Hematopoietic multipotent progenitor cell treated with erythropoietin and hydrocortisone succinate and interleukin-3 and kit ligand, for 4 days (in vitro differentiated cells): ENCODE measurements around the gene CYP26A1.

Experiments
- DNase-seq: peaks from one replicate; pipeline ENCODE4 v3.0.0-alpha.2; 2015

Gene CYP26A1

GRCh38 chr10:93064874-93065660 is 8.6 kb upstream of the CYP26A1 start:
- no peak for DNase-seq

GRCh38 chr10:93065675-93066543 is 7.8 kb upstream of the CYP26A1 start:
- peak; percentile 30 for DNase-seq

GRCh38 chr10:93066544-93066913 is 7.2 kb upstream of the CYP26A1 start:
- no peak for DNase-seq

GRCh38 chr10:93067443-93068365 is 6.0 kb upstream of the CYP26A1 start:
- DNase-seq = no peak

- DNase-seq = peak; percentile 60
Measured at GRCh38 chr10:93068411-93069244, 5.1 kb upstream of the CYP26A1 start.

GRCh38 chr10:93069245-93069561 is 4.5 kb upstream of the CYP26A1 start:
- DNase-seq = no peak

GRCh38 chr10:93070378-93071176 is 3.1 kb upstream of the CYP26A1 start:
- DNase-seq = no peak

GRCh38 chr10:93071177-93071472 is 2.6 kb upstream of the CYP26A1 start:
- no peak for DNase-seq

- DNase-seq = peak; percentile 34
Measured at GRCh38 chr10:93071674-93072224, 1.9 kb upstream of the CYP26A1 start.

- peak; percentile 15 for DNase-seq
Measured at GRCh38 chr10:93072225-93072712, 1.4 kb upstream of the CYP26A1 start.

GRCh38 chr10:93072713-93073538 is 767 bp upstream of the CYP26A1 start:
- DNase-seq = peak; percentile 25

GRCh38 chr10:93074147-93074596 is 479 bp downstream of the CYP26A1 start:
- DNase-seq = peak; percentile 66

- peak; percentile 28 for DNase-seq
Measured at GRCh38 chr10:93074597-93075368, 1.1 kb downstream of the CYP26A1 start.

- DNase-seq = peak; percentile 17
Measured at GRCh38 chr10:93075369-93076221, 1.9 kb downstream of the CYP26A1 start.

GRCh38 chr10:93076871-93077270 is 3.2 kb downstream of the CYP26A1 start:
- no peak for DNase-seq

- DNase-seq = no peak
Measured at GRCh38 chr10:93077860-93078337, 4.2 kb downstream of the CYP26A1 start.

GRCh38 chr10:93079663-93080349 is 6.1 kb downstream of the CYP26A1 start:
- peak; percentile 14 for DNase-seq
